GM23338 (cell line): ENCODE results near the gene ZNF76. TPM values are rescaled to one million over a fixed set of nuclear protein-coding genes. Genes with fewer than 3 reads are reported as not detected.

Source experiments
- ATAC-seq: fragments of 200-7000 bp; cut with Tn5 transposase; 3 replicates; pipeline ENCODE4 v1.9.1; 2020
- DNase-seq: peaks from one replicate; pipeline ENCODE4 v3.0.0-alpha.2; 2015; ENCODE audit warnings: low spot score
- H2AFZ ChIP-seq: fragments of 200-600 bp; sonication (generic); 2 replicates; pipeline ENCODE4 v1.8.0; 2016; ENCODE audit warnings: antibody characterized with exemption, mild to moderate bottlenecking, moderate library complexity
- H3F3A ChIP-seq: fragments of 200-600 bp; sonication (generic); replicated peaks from 2 replicates; pipeline ENCODE4 v1.8.0; 2017; ENCODE audit warnings: antibody characterized with exemption, mixed run types, low read depth
- H3K27ac ChIP-seq: fragments of 200-600 bp; sonication (generic); 2 replicates; pipeline ENCODE4 v1.6.1; 2016; ENCODE audit warnings: low read depth
- H3K27me3 ChIP-seq: fragments of 200-600 bp; sonication (generic); 2 replicates; pipeline ENCODE4 v1.8.0; 2016; ENCODE audit warnings: mild to moderate bottlenecking, mixed run types, moderate library complexity; ENCODE audit not compliant: insufficient read depth
- H3K36me3 ChIP-seq: fragments of 200-600 bp; sonication (generic); 2 replicates; pipeline ENCODE4 v1.8.0; 2016; ENCODE audit warnings: mild to moderate bottlenecking; ENCODE audit not compliant: insufficient read depth
- H3K4me1 ChIP-seq: fragments of 200-600 bp; sonication (generic); 2 replicates; pipeline ENCODE4 v1.8.0; 2016; ENCODE audit warnings: mild to moderate bottlenecking, moderate library complexity; ENCODE audit not compliant: insufficient read depth
- H3K4me2 ChIP-seq: fragments of 200-600 bp; sonication (generic); 2 replicates; pipeline ENCODE4 v1.7.1; 2017; ENCODE audit warnings: mixed run types
- H3K4me3 ChIP-seq: fragments of 200-600 bp; sonication (generic); 2 replicates; pipeline ENCODE4 v1.6.1; 2016; ENCODE audit warnings: mixed run types
- H3K79me2 ChIP-seq: fragments of 200-600 bp; sonication (generic); replicated peaks from 2 replicates; pipeline ENCODE4 v1.8.0; 2017; ENCODE audit warnings: mild to moderate bottlenecking; ENCODE audit not compliant: insufficient read depth
- H3K9me2 ChIP-seq: fragments of 200-600 bp; sonication (generic); 2 replicates; pipeline ENCODE4 v1.8.0; 2017; ENCODE audit not compliant: insufficient read depth
- H4K20me1 ChIP-seq: fragments of 200-600 bp; sonication (generic); replicated peaks from 2 replicates; pipeline ENCODE4 v1.8.0; 2017; ENCODE audit warnings: mild to moderate bottlenecking; ENCODE audit not compliant: insufficient read depth
- H3K27ac Mint-ChIP-seq: 2 replicates; pipeline ENCODE4 v1.8.0; 2020; ENCODE audit warnings: inconsistent platforms, mild to moderate bottlenecking, moderate library complexity, mixed read lengths
- H3K27me3 Mint-ChIP-seq: 3 replicates; pipeline ENCODE4 v1.8.0; 2022; ENCODE audit warnings: low read depth, mild to moderate bottlenecking, moderate library complexity, mixed read lengths, inconsistent platforms; ENCODE audit not compliant: insufficient read depth, poor library complexity
- H3K36me3 Mint-ChIP-seq: 3 replicates; pipeline ENCODE4 v1.8.0; 2021; ENCODE audit warnings: low read depth, mild to moderate bottlenecking, inconsistent platforms, moderate library complexity, mixed read lengths
- H3K4me1 Mint-ChIP-seq: 3 replicates; pipeline ENCODE4 v1.8.0; 2020; ENCODE audit warnings: mild to moderate bottlenecking, inconsistent platforms, mixed read lengths
- H3K4me3 Mint-ChIP-seq: 3 replicates; pipeline ENCODE4 v1.8.0; 2021; ENCODE audit warnings: moderate library complexity, mild to moderate bottlenecking, inconsistent platforms, mixed read lengths
- H3K9me3 Mint-ChIP-seq: 3 replicates; pipeline ENCODE4 v1.8.0; 2020; ENCODE audit warnings: moderate library complexity, mild to moderate bottlenecking, inconsistent platforms, mixed read lengths
- CREB1 ChIP-seq: fragments of 250-450 bp; sonication (Bioruptor Pico); IDR thresholded peaks from 2 replicates; pipeline ENCODE4 v1.5.0; 2020; ENCODE audit warnings: low read depth, mild to moderate bottlenecking, moderate library complexity
- CTCF ChIP-seq, 2 experiments: fragments of 200-600 bp in 1 of 2; sonication (generic) in 1 of 2; conservative IDR thresholded peaks; 2 replicates each; pipeline versions ENCODE4 v1.5.1 to v1.6.1; 2016 to 2017; ENCODE audit warnings: antibody characterized with exemption in 2 of 2, low read depth in 2 of 2, mild to moderate bottlenecking in 2 of 2, moderate library complexity in 1 of 2
- ETS1 ChIP-seq: IDR thresholded peaks from 2 replicates; pipeline ENCODE4 v1.6.1; 2016; ENCODE audit warnings: antibody characterized with exemption
- EZH2 ChIP-seq: fragments of 200-600 bp; sonication (generic); IDR thresholded peaks from one replicate; pipeline ENCODE4 v1.8.0; 2017; ENCODE audit warnings: antibody characterized with exemption, mild to moderate bottlenecking, low read depth; ENCODE audit not compliant: unreplicated experiment
- EZH2phosphoT487 ChIP-seq: fragments of 200-600 bp; sonication (generic); IDR thresholded peaks from one replicate; pipeline ENCODE4 v1.8.1; 2018; ENCODE audit warnings: antibody characterized with exemption; ENCODE audit not compliant: unreplicated experiment
- JUNB ChIP-seq: IDR thresholded peaks from one replicate; pipeline ENCODE4 v1.6.1; 2016; ENCODE audit warnings: antibody characterized with exemption; ENCODE audit not compliant: unreplicated experiment
- NANOG ChIP-seq: IDR thresholded peaks from 2 replicates; pipeline ENCODE4 v1.6.1; 2016; ENCODE audit warnings: antibody characterized with exemption, borderline replicate concordance
- POLR2AphosphoS5 ChIP-seq: IDR thresholded peaks from 2 replicates; pipeline ENCODE4 v1.6.1; 2016; ENCODE audit warnings: antibody characterized with exemption, low read depth
- STAT1 ChIP-seq: IDR thresholded peaks from one replicate; pipeline ENCODE4 v1.6.1; 2016; ENCODE audit warnings: antibody characterized with exemption; ENCODE audit not compliant: unreplicated experiment
- ZNF114 ChIP-seq: fragments of 250-450 bp; sonication (Bioruptor Pico); IDR thresholded peaks from 2 replicates; pipeline ENCODE4 v1.5.0; 2020; ENCODE audit warnings: mild to moderate bottlenecking, moderate library complexity
- ZNF331 ChIP-seq: fragments of 250-450 bp; sonication (Bioruptor Pico); IDR thresholded peaks from 2 replicates; pipeline ENCODE4 v1.5.0; 2020; ENCODE audit warnings: low read depth, mild to moderate bottlenecking, moderate library complexity
- polyA plus RNA-seq: library from polyadenylated mRNA; unstranded; fragments of >200 nt; fragmentation: Nextera tagmentation; extraction: Ambion mirVana; gene quantifications from 2 replicates; pipeline ENCODE4 v1.2.1, GENCODE V29; 2016
- total RNA-seq: library from RNA; depleted of rRNA; stranded (reverse); fragments of >200 nt; shearing (Covaris generic); gene quantifications from 2 replicates; pipeline ENCODE4 v1.2.3, GENCODE V29; 2014
- TF ChIP-seq, protein P1 (sequence below): fragments of 250-450 bp; sonication (Bioruptor Pico); IDR thresholded peaks from 2 replicates; pipeline ENCODE4 v1.5.0; 2020; ENCODE audit warnings: mild to moderate bottlenecking, moderate library complexity
- TF ChIP-seq, protein P2 (sequence below): IDR thresholded peaks from one replicate; pipeline ENCODE4 v1.6.1; 2018; ENCODE audit warnings: antibody characterized with exemption; ENCODE audit not compliant: unreplicated experiment

ZNF76 gene
- total and polyA plus RNA-seq, 2 experiments from 2014 or later = 12.5 to 18.8 TPM

- H3K4me1 ChIP-seq = peaks cover 8% of the 10 kb centered on the region; the same call in 1 of the 2 replicates
- H3K4me3 Mint-ChIP-seq = no peak overlapping the region
Measured at GRCh38 chr6:35262596-35262995, 3.1 kb downstream of the ZNF76 start.

More at GRCh38 chr6:35262596-35262995, 3.1 kb downstream of the ZNF76 start:
- no peak for ATAC-seq
- H3K4me3 ChIP-seq = no peak overlapping the region
- H3K4me1 Mint-ChIP-seq = peaks cover 4% of the 10 kb centered on the region
- no peaks in the 10 kb centered on the region for H3K27me3 ChIP-seq
- H3K79me2 ChIP-seq = peaks cover 16% of the 10 kb centered on the region
- H3K36me3 Mint-ChIP-seq = no peaks in the 10 kb centered on the region
- TF ChIP-seq, protein P1, sequence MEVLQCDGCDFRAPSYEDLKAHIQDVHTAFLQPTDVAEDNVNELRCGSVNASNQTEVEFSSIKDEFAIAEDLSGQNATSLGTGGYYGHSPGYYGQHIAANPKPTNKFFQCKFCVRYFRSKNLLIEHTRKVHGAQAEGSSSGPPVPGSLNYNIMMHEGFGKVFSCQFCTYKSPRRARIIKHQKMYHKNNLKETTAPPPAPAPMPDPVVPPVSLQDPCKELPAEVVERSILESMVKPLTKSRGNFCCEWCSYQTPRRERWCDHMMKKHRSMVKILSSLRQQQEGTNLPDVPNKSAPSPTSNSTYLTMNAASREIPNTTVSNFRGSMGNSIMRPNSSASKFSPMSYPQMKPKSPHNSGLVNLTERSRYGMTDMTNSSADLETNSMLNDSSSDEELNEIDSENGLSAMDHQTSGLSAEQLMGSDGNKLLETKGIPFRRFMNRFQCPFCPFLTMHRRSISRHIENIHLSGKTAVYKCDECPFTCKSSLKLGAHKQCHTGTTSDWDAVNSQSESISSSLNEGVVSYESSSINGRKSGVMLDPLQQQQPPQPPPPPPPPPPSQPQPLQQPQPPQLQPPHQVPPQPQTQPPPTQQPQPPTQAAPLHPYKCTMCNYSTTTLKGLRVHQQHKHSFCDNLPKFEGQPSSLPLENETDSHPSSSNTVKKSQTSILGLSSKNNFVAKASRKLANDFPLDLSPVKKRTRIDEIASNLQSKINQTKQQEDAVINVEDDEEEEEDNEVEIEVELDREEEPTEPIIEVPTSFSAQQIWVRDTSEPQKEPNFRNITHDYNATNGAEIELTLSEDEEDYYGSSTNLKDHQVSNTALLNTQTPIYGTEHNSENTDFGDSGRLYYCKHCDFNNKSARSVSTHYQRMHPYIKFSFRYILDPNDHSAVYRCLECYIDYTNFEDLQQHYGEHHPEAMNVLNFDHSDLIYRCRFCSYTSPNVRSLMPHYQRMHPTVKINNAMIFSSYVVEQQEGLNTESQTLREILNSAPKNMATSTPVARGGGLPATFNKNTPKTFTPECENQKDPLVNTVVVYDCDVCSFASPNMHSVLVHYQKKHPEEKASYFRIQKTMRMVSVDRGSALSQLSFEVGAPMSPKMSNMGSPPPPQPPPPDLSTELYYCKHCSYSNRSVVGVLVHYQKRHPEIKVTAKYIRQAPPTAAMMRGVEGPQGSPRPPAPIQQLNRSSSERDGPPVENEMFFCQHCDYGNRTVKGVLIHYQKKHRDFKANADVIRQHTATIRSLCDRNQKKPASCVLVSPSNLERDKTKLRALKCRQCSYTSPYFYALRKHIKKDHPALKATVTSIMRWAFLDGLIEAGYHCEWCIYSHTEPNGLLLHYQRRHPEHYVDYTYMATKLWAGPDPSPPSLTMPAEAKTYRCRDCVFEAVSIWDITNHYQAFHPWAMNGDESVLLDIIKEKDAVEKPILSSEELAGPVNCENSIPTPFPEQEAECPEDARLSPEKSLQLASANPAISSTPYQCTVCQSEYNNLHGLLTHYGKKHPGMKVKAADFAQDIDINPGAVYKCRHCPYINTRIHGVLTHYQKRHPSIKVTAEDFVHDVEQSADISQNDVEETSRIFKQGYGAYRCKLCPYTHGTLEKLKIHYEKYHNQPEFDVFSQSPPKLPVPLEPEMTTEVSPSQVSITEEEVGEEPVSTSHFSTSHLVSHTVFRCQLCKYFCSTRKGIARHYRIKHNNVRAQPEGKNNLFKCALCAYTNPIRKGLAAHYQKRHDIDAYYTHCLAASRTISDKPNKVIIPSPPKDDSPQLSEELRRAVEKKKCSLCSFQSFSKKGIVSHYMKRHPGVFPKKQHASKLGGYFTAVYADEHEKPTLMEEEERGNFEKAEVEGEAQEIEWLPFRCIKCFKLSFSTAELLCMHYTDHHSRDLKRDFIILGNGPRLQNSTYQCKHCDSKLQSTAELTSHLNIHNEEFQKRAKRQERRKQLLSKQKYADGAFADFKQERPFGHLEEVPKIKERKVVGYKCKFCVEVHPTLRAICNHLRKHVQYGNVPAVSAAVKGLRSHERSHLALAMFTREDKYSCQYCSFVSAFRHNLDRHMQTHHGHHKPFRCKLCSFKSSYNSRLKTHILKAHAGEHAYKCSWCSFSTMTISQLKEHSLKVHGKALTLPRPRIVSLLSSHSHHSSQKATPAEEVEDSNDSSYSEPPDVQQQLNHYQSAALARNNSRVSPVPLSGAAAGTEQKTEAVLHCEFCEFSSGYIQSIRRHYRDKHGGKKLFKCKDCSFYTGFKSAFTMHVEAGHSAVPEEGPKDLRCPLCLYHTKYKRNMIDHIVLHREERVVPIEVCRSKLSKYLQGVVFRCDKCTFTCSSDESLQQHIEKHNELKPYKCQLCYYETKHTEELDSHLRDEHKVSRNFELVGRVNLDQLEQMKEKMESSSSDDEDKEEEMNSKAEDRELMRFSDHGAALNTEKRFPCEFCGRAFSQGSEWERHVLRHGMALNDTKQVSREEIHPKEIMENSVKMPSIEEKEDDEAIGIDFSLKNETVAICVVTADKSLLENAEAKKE (CRISPR knock-in tag) = no peak
- TF ChIP-seq CREB1 (CRISPR knock-in tag) (no peak), ZNF114 (no peak), POLR2AphosphoS5 (no peak), EZH2phosphoT487 (no peak), NANOG (no peak), ZNF331 (CRISPR knock-in tag) (no peak), CTCF (conservative IDR thresholded peaks at IDR 0.05; ENCODE audit: low read depth in 2 of 2) (no peak), STAT1 (no peak), EZH2 (no peak), JUNB (no peak), ETS1 (no peak)
- TF ChIP-seq, protein P2, sequence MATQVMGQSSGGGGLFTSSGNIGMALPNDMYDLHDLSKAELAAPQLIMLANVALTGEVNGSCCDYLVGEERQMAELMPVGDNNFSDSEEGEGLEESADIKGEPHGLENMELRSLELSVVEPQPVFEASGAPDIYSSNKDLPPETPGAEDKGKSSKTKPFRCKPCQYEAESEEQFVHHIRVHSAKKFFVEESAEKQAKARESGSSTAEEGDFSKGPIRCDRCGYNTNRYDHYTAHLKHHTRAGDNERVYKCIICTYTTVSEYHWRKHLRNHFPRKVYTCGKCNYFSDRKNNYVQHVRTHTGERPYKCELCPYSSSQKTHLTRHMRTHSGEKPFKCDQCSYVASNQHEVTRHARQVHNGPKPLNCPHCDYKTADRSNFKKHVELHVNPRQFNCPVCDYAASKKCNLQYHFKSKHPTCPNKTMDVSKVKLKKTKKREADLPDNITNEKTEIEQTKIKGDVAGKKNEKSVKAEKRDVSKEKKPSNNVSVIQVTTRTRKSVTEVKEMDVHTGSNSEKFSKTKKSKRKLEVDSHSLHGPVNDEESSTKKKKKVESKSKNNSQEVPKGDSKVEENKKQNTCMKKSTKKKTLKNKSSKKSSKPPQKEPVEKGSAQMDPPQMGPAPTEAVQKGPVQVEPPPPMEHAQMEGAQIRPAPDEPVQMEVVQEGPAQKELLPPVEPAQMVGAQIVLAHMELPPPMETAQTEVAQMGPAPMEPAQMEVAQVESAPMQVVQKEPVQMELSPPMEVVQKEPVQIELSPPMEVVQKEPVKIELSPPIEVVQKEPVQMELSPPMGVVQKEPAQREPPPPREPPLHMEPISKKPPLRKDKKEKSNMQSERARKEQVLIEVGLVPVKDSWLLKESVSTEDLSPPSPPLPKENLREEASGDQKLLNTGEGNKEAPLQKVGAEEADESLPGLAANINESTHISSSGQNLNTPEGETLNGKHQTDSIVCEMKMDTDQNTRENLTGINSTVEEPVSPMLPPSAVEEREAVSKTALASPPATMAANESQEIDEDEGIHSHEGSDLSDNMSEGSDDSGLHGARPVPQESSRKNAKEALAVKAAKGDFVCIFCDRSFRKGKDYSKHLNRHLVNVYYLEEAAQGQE = no peak
- H3K27ac Mint-ChIP-seq = no peak overlapping the region
- peaks cover 8% of the 10 kb centered on the region for H3K27me3 Mint-ChIP-seq
- H4K20me1 ChIP-seq = no peaks in the 10 kb centered on the region
- H2AFZ ChIP-seq = no peak overlapping the region
- H3K9me2 ChIP-seq = no peaks in the 10 kb centered on the region
- no peaks in the 10 kb centered on the region; the same call in 2 of the 3 replicates for H3K9me3 Mint-ChIP-seq
- H3F3A ChIP-seq = peaks cover 8% of the 10 kb centered on the region; the same call in 1 of the 2 replicates
- H3K4me2 ChIP-seq = no peak overlapping the region
- no peak overlapping the region for H3K27ac ChIP-seq
- no peak for DNase-seq
- no peaks in the 10 kb centered on the region for H3K36me3 ChIP-seq
